Measurements from ENCODE around the gene ST8SIA6.
A peak's percentile ranks its signal among the peaks of the same experiment; 100 is the strongest.
"Not testable (repeated sequence)": the region's sequence is repeated elsewhere in the genome, so short reads cannot be mapped to it uniquely, and the experiment has no call there.

Gene ST8SIA6

DNA sequence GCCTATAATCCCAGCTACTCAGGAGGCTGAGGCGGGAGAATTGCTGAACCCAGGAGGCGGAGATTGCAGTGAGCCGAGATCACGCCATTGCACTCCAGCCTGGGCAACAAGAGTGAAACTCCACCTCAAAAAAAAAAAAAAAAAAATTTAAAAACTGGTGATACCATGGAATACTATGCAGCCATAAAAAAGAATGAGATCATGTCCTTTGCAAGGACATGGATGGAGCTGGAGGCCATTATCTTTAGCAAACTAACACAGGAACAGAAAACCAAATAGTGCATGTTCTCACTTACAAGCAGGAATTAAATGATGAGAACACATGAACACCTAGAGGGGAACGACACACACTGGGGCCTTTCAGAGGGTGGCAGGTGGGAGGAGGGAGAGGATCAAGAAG, 44.6 kb upstream of the ST8SIA6 start:
- H3K4me1 ChIP-seq (ENCODE audit: control insufficient read depth, insufficient read depth, low read length); CTCF ChIA-PET; H3K9me3 ChIP-seq (ENCODE audit: control insufficient read depth, insufficient read depth, low read depth, low read length); POLR2A ChIA-PET; H3K36me3 ChIP-seq (ENCODE audit: control insufficient read depth in 2 of 2, insufficient read depth in 1 of 2, low read length in 2 of 2); H3K27ac ChIP-seq (ENCODE audit: extremely low read depth, low read depth, low read length); H3K4me3 ChIP-seq (ENCODE audit: low read depth, low read length): not testable (repeated sequence)
- TF ChIP-seq, protein P1, sequence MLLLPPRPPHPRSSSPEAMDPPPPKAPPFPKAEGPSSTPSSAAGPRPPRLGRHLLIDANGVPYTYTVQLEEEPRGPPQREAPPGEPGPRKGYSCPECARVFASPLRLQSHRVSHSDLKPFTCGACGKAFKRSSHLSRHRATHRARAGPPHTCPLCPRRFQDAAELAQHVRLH (tag by site-specific recombination; IDR thresholded peaks at IDR 0.05): peak; percentile 54; the same call in 1 of the 2 replicates
- TF ChIP-seq ZNF146 (tag by site-specific recombination; IDR thresholded peaks at IDR 0.05): peak; percentile 93

GRCh38 chr10:17497446-17498030, 43.1 kb upstream of the ST8SIA6 start:
- no peak overlapping the region for H3K27ac ChIP-seq (ENCODE audit: extremely low read depth, low read depth, low read length)
- H3K9me3 ChIP-seq (ENCODE audit: control insufficient read depth, insufficient read depth, low read depth, low read length): no peaks in the 10 kb centered on the region
- POLR2A ChIA-PET: no interaction called here
- CTCF ChIA-PET: interaction anchor here (0.5 kb wide), 1 partner anchor 254 kb away, joined by 4 read pairs; no protein-coding TSS in a partner anchor
- H3K4me1 ChIP-seq (ENCODE audit: control insufficient read depth, insufficient read depth, low read length): no peaks in the 10 kb centered on the region
- no peak overlapping the region for H3K4me3 ChIP-seq (ENCODE audit: low read depth, low read length)
- no peaks in the 10 kb centered on the region for H3K36me3 ChIP-seq (ENCODE audit: control insufficient read depth in 2 of 2, insufficient read depth in 1 of 2, low read length in 2 of 2)
- TF ChIP-seq ZNF24 (tag by site-specific recombination; IDR thresholded peaks at IDR 0.05) (no peak), ZNF473 (tag by site-specific recombination; IDR thresholded peaks at IDR 0.05) (no peak), KLF7 (tag by site-specific recombination; IDR thresholded peaks at IDR 0.05; ENCODE audit: borderline replicate concordance) (no peak), HOXA7 (CRISPR knock-in tag; IDR thresholded peaks at IDR 0.05; ENCODE audit: borderline replicate concordance) (no peak), ZNF221 (tag by site-specific recombination; IDR thresholded peaks at IDR 0.05; ENCODE audit: borderline replicate concordance) (no peak), ZNF76 (tag by site-specific recombination; IDR thresholded peaks at IDR 0.05; ENCODE audit: borderline replicate concordance, low read depth) (no peak), ZNF610 (tag by site-specific recombination; IDR thresholded peaks at IDR 0.05; ENCODE audit: borderline replicate concordance) (no peak), ZNF785 (tag by site-specific recombination; IDR thresholded peaks at IDR 0.05) (no peak), IKZF3 (tag by site-specific recombination; IDR thresholded peaks at IDR 0.05) (no peak), ZNF19 (tag by site-specific recombination; IDR thresholded peaks at IDR 0.05; ENCODE audit: low read depth) (no peak), ZFHX2 (tag by site-specific recombination; conservative IDR thresholded peaks at IDR 0.05) (no peak), ZNF629 (tag by site-specific recombination; IDR thresholded peaks at IDR 0.05) (no peak), ZBTB44 (tag by site-specific recombination; IDR thresholded peaks at IDR 0.05) (no peak), ZNF366 (tag by site-specific recombination; conservative IDR thresholded peaks at IDR 0.05) (no peak), ZSCAN16 (tag by site-specific recombination; IDR thresholded peaks at IDR 0.05) (no peak), WT1 (tag by site-specific recombination; IDR thresholded peaks at IDR 0.05) (no peak), ZNF274 (IDR thresholded peaks at IDR 0.05; ENCODE audit: low read length) (no peak), ZNF274 (tag by site-specific recombination; IDR thresholded peaks at IDR 0.05; ENCODE audit: borderline replicate concordance) (no peak), ZNF10 (tag by site-specific recombination; IDR thresholded peaks at IDR 0.05) (no peak), ZNF530 (tag by site-specific recombination; IDR thresholded peaks at IDR 0.05; ENCODE audit: low read depth) (no peak)
- TF ChIP-seq, protein P2, sequence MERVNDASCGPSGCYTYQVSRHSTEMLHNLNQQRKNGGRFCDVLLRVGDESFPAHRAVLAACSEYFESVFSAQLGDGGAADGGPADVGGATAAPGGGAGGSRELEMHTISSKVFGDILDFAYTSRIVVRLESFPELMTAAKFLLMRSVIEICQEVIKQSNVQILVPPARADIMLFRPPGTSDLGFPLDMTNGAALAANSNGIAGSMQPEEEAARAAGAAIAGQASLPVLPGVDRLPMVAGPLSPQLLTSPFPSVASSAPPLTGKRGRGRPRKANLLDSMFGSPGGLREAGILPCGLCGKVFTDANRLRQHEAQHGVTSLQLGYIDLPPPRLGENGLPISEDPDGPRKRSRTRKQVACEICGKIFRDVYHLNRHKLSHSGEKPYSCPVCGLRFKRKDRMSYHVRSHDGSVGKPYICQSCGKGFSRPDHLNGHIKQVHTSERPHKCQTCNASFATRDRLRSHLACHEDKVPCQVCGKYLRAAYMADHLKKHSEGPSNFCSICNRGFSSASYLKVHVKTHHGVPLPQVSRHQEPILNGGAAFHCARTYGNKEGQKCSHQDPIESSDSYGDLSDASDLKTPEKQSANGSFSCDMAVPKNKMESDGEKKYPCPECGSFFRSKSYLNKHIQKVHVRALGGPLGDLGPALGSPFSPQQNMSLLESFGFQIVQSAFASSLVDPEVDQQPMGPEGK (tag by site-specific recombination; IDR thresholded peaks at IDR 0.05): no peak

Measured in HEK293 (cell line).